AG20443 (cell line): ENCODE results near the gene THRSP.
"Not testable (repeated sequence)": the region's sequence is repeated elsewhere in the genome, so short reads cannot be mapped to it uniquely, and the experiment has no call there.

Experiments used
- DNase-seq: peaks from one replicate; pipeline ENCODE4 v3.0.0; 2012; ENCODE audit warnings: low spot score, mixed read lengths

The THRSP gene

GRCh38 chr11:78039391-78039918 lies 24.2 kb upstream of the THRSP start:
- DNase-seq, result no peak

- DNase-seq, result peak; percentile 82
Observed at GRCh38 chr11:78039919-78040671, 23.6 kb upstream of the THRSP start.

GRCh38 chr11:78040691-78041379 lies 22.8 kb upstream of the THRSP start:
- DNase-seq, result no peak

- not testable (repeated sequence) for DNase-seq
Observed at GRCh38 chr11:78041380-78041719, 22.3 kb upstream of the THRSP start.

GRCh38 chr11:78041843-78042440 lies 21.7 kb upstream of the THRSP start:
- no peak for DNase-seq

- DNase-seq, result no peak
Observed at GRCh38 chr11:78044706-78045105, 19.0 kb upstream of the THRSP start.

GRCh38 chr11:78045851-78046485 lies 17.7 kb upstream of the THRSP start:
- peak; percentile 94 for DNase-seq

GRCh38 chr11:78046486-78046854 lies 17.2 kb upstream of the THRSP start:
- no peak for DNase-seq

GRCh38 chr11:78048561-78048960 lies 15.1 kb upstream of the THRSP start:
- DNase-seq, result no peak

GRCh38 chr11:78049348-78049747 lies 14.3 kb upstream of the THRSP start:
- DNase-seq, result no peak

- DNase-seq, result peak; percentile 56
Observed at GRCh38 chr11:78050964-78051831, 12.5 kb upstream of the THRSP start.

GRCh38 chr11:78054971-78055370 lies 8.7 kb upstream of the THRSP start:
- no peak for DNase-seq

- no peak for DNase-seq
Observed at GRCh38 chr11:78056093-78056492, 7.6 kb upstream of the THRSP start.

GRCh38 chr11:78057462-78058055 lies 6.1 kb upstream of the THRSP start:
- no peak for DNase-seq

- DNase-seq, result not testable (repeated sequence)
Observed at GRCh38 chr11:78059749-78060328, 3.8 kb upstream of the THRSP start.

- no peak for DNase-seq
Observed at GRCh38 chr11:78060533-78060932, 3.1 kb upstream of the THRSP start.

- no peak for DNase-seq
Observed at GRCh38 chr11:78061088-78061920, 2.4 kb upstream of the THRSP start.

- no peak for DNase-seq
Observed at GRCh38 chr11:78061921-78062311, 1.7 kb upstream of the THRSP start.

- no peak for DNase-seq
Observed at GRCh38 chr11:78062671-78063070, 990 bp upstream of the THRSP start.

- DNase-seq, result no peak
Observed at GRCh38 chr11:78065203-78065602, 1.5 kb downstream of the THRSP start.
